Adrenal gland (tissue), 12 donors: ENCODE results near the gene DCTD. TPM values are rescaled to one million over a fixed set of nuclear protein-coding genes. Genes with fewer than 3 reads are reported as not detected.

Experiments
- DNase-seq, 7 donors: peaks; one replicate each; pipeline ENCODE4 v3.0.0-alpha.2; 2019 to 2020
- H3K27ac ChIP-seq, 5 donors: fragments of 200-600 bp; sonication (generic) in 4 of 5; 1 replicate in 3 of 5; 2 replicates in 2 of 5; pipeline versions ENCODE4 v1.5.1 to v1.8.0; 2016 to 2020; ENCODE audit warnings: mild to moderate bottlenecking in 1 of 5
- H3K27me3 ChIP-seq: fragments of 200-600 bp; 2 replicates; pipeline ENCODE4 v1.8.0; 2021
- H3K36me3 ChIP-seq, 2 donors: fragments of 200-600 bp; replicated peaks in 1 of 2; 1 replicate in 1 of 2; 2 replicates in 1 of 2; pipeline versions ENCODE4 v1.5.1 to v1.8.0; 2018 to 2022
- H3K4me1 ChIP-seq, 2 donors: fragments of 200-600 bp; replicated peaks in 1 of 2; 1 replicate in 1 of 2; 2 replicates in 1 of 2; pipeline versions ENCODE4 v1.5.1 to v1.8.0; 2018 to 2021
- H3K4me3 ChIP-seq, 4 donors: fragments of 200-600 bp; sonication (generic) in 3 of 4; one replicate each; pipeline ENCODE4 v1.5.1; 2016 to 2018
- H3K9me3 ChIP-seq, 3 donors: fragments of 200-600 bp; sonication (generic) in 1 of 3; replicated peaks in 1 of 3; 1 replicate in 2 of 3; 2 replicates in 1 of 3; pipeline versions ENCODE4 v1.5.1 to v1.8.0; 2016 to 2021
- POLR2A ChIP-seq, 2 donors: fragments of 450-650 bp; IDR thresholded peaks; one replicate each; pipeline ENCODE4 v1.6.1; 2017; ENCODE audit warnings: antibody characterized with exemption in 2 of 2, mild to moderate bottlenecking in 2 of 2, moderate library complexity in 1 of 2
- WGBS, 4 donors: extraction: QIAGEN DNeasy Blood & Tissue Kit in 2 of 4; methylation state at CpG; one replicate each; pipeline versions ENCODE4 v1.1.5 to v1.1.7; 2013 to 2017; 5-methylcytosine and 5-hydroxymethylcytosine counted together
- intact Hi-C, 2 donors: fragments of 100-400 bp; cut with DNase I; formaldehyde crosslinking; loops; one replicate each; pipeline versions ENCODE4 v1.14.1 to v1.15.0; 2022 to 2023
- polyA plus RNA-seq, 3 donors: library from polyadenylated mRNA; stranded (reverse); fragments of 200-250 nt in 2 of 3; fragments of 350-450 nt in 1 of 3; fragmentation: Illumina TruSeq in 1 of 3; extraction: RNeasy Lipid Tissue Mini Kit (QIAGEN cat#74804) in 1 of 3; gene quantifications; one replicate each; pipeline ENCODE4 v1.2.3, GENCODE V29; 2013 to 2014
- total RNA-seq, 9 donors: library from RNA; depleted of rRNA in 4 of 9; stranded (reverse); fragments of >200 nt in 4 of 9; fragments of 120-200 nt in 1 of 9; fragmentation: NEBNext Ultra II Directional in 1 of 9; extraction: Animal tissue kit (Norgen Biotek cat#: 25700) in 1 of 9; gene quantifications; one replicate each; pipeline versions ENCODE4 v1.1.0 to v1.2.4, GENCODE V29; 2013 to 2023
- TF ChIP-seq, protein P1 (sequence below), 6 experiments: fragments of 450-650 bp in 4 of 6; fragments of 200-600 bp in 2 of 6; sonication (generic) in 1 of 6; IDR thresholded peaks; 1 replicate in 5 of 6; 2 replicates in 1 of 6; pipeline versions ENCODE4 v1.5.1 to v1.8.0; 2016 to 2021; ENCODE audit warnings: antibody characterized with exemption in 6 of 6, mild to moderate bottlenecking in 2 of 6, moderate library complexity in 1 of 6
- donor health status: healthy with polysubstance abuse.
- donor health status: Bipolar disorder and iron deficiency.
- donor health status: DM: yes; HTN: yes; CAD: no.
- donor health status: DM: no; HTN: no; CAD: no.
- donor health status: DM: no; HTN: no; CAD: no.
- donor health status: DM: yes; HTN: yes; CAD: no.

Gene DCTD
- total and polyA plus RNA-seq, 12 donors = 54.5 to 254 (median 126) TPM

DNA sequence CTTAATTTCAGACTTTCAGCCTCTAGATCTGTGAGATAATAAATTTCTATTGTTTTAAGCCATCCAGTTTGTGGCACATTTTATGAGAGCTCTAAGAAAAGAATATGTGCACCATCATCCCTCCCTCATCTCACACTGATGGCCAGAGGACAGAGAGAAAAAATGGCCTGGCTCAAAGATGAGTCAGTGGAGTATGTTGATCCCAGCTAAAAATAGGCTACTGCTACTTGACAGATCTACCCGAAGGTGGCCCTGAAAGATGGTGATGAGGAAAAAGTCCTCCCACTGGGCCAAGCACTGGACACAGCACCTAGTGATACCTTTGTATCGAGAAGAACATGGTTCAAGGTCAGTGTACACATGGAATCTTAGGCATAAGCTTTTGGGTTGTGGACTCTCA is 38.2 kb upstream of the DCTD start:
- intact Hi-C loops = no loop called here
- no peak for TF ChIP-seq POLR2A (IDR thresholded peaks at IDR 0.05)
- TF ChIP-seq, protein P1, sequence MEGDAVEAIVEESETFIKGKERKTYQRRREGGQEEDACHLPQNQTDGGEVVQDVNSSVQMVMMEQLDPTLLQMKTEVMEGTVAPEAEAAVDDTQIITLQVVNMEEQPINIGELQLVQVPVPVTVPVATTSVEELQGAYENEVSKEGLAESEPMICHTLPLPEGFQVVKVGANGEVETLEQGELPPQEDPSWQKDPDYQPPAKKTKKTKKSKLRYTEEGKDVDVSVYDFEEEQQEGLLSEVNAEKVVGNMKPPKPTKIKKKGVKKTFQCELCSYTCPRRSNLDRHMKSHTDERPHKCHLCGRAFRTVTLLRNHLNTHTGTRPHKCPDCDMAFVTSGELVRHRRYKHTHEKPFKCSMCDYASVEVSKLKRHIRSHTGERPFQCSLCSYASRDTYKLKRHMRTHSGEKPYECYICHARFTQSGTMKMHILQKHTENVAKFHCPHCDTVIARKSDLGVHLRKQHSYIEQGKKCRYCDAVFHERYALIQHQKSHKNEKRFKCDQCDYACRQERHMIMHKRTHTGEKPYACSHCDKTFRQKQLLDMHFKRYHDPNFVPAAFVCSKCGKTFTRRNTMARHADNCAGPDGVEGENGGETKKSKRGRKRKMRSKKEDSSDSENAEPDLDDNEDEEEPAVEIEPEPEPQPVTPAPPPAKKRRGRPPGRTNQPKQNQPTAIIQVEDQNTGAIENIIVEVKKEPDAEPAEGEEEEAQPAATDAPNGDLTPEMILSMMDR (IDR thresholded peaks at IDR 0.05) = no peak
- no peaks in the 10 kb centered on the region for H3K36me3 ChIP-seq

DNA sequence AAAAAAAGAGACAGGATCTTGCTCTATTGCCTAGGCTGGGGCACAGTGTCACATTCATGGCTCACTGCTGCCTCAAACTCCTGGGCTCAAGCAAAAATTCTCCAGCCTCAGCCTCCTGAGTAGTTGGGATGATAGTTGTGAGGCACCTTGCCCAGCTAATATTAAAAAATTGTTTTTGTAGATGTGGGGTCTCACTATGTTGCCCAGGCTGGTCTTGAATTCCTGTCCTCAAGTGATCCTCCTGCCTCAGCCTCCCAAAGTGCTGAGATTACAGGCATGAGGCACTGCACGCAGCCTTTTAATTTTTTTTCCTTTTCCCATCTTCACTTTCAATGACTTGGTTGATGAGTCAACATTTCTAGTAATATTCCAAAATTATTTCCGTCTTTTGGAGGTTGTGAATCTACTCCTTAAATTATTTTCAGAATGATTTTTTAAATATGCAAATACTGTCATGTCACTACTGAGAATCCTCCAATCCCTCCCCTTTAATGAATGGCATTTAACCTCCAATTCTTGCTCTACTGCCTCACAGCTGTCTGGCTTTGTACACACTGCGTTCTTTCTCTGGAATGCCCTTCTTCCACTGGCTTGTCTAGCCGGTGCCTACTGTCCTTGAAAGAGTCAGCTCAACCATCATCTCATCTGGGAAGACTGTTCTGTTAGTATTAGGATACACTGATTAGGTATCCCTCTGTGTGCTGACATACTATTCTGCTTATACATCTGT is 27.5 kb upstream of the DCTD start:
- DNase-seq = no peak
- intact Hi-C loops = no loop called here
- H3K4me3 ChIP-seq = no peak overlapping the region
- H3K27ac ChIP-seq = no peak overlapping the region
- no peaks in the 10 kb centered on the region for H3K4me1 ChIP-seq
- H3K9me3 ChIP-seq = no peaks in the 10 kb centered on the region
- WGBS, 4 donors = 41 to 58% (median 52%) methylated on average over 4 of the region's 4 CpGs
- no peaks in the 10 kb centered on the region for H3K36me3 ChIP-seq
- H3K27me3 ChIP-seq = peaks cover 7% of the 10 kb centered on the region
- TF ChIP-seq, protein P1 (IDR thresholded peaks at IDR 0.05) = no peak
- no peak for TF ChIP-seq POLR2A (IDR thresholded peaks at IDR 0.05)

More for the DNA sequence above, 38.2 kb upstream of the DCTD start:
- Histone ChIP-seq H3K27me3 (no peaks in the 10 kb centered on the region), H3K9me3 (no peaks in the 10 kb centered on the region), H3K4me1 (no peaks in the 10 kb centered on the region), H3K4me3 (no peak overlapping the region), H3K27ac (no peak overlapping the region)
- 49 to 68% (median 65%) methylated on average over 2 of the region's 2 CpGs for WGBS, 4 donors
- no peak for DNase-seq

DNA sequence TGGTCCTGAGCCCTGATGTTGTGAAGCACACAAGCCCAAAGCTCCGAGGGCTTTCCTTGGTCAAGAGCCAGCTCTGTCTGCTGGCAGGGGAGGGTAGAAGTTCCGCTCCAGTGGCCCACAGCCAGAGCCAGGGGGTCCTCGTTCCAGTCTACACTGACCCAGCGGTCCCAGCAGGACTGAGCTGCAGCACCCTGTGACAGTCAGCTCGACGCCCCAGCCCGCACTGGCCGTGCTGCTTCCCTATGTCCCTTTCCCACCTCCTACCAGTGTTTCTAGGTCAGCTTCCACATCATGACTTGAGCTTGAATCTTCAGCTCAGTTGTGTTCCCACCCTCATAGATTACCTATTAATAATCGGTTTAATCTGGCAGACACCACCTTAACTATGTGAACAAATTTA is 22.5 kb upstream of the DCTD start:
- H3K9me3 ChIP-seq = no peaks in the 10 kb centered on the region
- no peak overlapping the region for H3K4me3 ChIP-seq
- peaks cover 4% of the 10 kb centered on the region for H3K27me3 ChIP-seq
- intact Hi-C loops = loop anchor here (5.0 to 10.0 kb wide), 2 partner anchors 323 to 325 kb away; no protein-coding TSS in a partner anchor
- no peaks in the 10 kb centered on the region for H3K36me3 ChIP-seq
- WGBS, 4 donors = 78 to 91% (median 85%) methylated on average over 3 to 9 of the region's 9 CpGs
- TF ChIP-seq, protein P1 (IDR thresholded peaks at IDR 0.05) = no peak
- no peak for TF ChIP-seq POLR2A (IDR thresholded peaks at IDR 0.05)
- no peaks in the 10 kb centered on the region for H3K4me1 ChIP-seq
- H3K27ac ChIP-seq = no peak overlapping the region
- DNase-seq = no peak

DNA sequence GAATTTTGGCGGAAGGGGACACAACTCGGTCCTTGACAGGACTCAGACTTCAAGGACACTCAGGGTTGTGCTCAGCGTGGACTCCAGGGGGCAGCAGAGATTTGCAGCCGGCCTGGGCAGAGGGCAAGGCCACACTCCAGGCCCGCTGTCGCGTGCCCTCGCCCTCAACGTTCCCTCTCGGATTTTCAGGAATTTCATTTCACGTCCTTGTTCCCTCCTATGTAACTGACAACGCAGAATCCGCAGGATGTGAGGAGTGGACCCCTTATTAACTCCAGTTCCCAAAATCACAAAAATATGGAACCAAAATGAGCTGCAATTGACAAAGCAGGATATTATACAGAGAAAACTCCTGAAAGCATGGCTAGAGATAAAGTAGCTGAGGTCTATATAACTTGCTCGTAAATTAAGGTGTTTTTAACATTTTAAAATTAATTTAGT is 21.0 kb upstream of the DCTD start:
- Histone ChIP-seq H3K36me3 (no peaks in the 10 kb centered on the region), H3K9me3 (no peaks in the 10 kb centered on the region), H3K4me3 (no peak overlapping the region), H3K4me1 (no peaks in the 10 kb centered on the region), H3K27me3 (peaks cover 4% of the 10 kb centered on the region), H3K27ac (no peak overlapping the region)
- intact Hi-C loops = loop anchor here (5.0 to 10.0 kb wide), 2 partner anchors 324 to 327 kb away; no protein-coding TSS in a partner anchor
- TF ChIP-seq, protein P1 (IDR thresholded peaks at IDR 0.05) = peak; percentile 69 to 93 (median 82)
- TF ChIP-seq POLR2A (IDR thresholded peaks at IDR 0.05) = no peak
- 12 to 17% (median 17%) methylated on average over 14 of the region's 14 CpGs for WGBS, 4 donors
- peak; percentile 62 to 83 (median 74) for DNase-seq
